Activated T-helper 1 cell treated with anti-CD3 and anti-CD28 coated beads, Interleukin-2, amount 50 U/mL, for 16 hours (primary cell): Measurements from ENCODE around the gene HRH1.
"Not testable (repeated sequence)": the region's sequence is repeated elsewhere in the genome, so short reads cannot be mapped to it uniquely, and the experiment has no call there.

ENCODE experiments used
- DNase-seq, 2 donors: peaks; one replicate each; pipeline ENCODE4 v3.0.0-alpha.2; 2020; ENCODE audit warnings: low read depth in 1 of 2, low spot score in 1 of 2

HRH1 gene

GRCh38 chr3:11154036-11154952 lies at the start of gene HRH1:
HRH1 (plus strand) TSS chr3:11154493; CDS start chr3:11259038, 104,545 bp downstream.
- DNase-seq: no peak

- not testable (repeated sequence) for DNase-seq
These were observed 41.0 kb upstream of the HRH1 start for GRCh38 chr3:11113316-11113715.

- DNase-seq: no peak
These were observed 38.7 kb upstream of the HRH1 start for GRCh38 chr3:11115548-11115947.

GRCh38 chr3:11116336-11117059 lies 37.8 kb upstream of the HRH1 start:
- DNase-seq: no peak

- DNase-seq: no peak
These were observed 36.7 kb upstream of the HRH1 start for GRCh38 chr3:11117591-11117990.

GRCh38 chr3:11118181-11118682 lies 36.1 kb upstream of the HRH1 start:
- DNase-seq: no peak

GRCh38 chr3:11120091-11120805 lies 34.0 kb upstream of the HRH1 start:
- DNase-seq: no peak

- no peak for DNase-seq
These were observed 27.6 kb upstream of the HRH1 start for GRCh38 chr3:11126653-11127052.

- DNase-seq: no peak
These were observed 25.3 kb upstream of the HRH1 start for GRCh38 chr3:11128682-11129632.

- no peak for DNase-seq
These were observed 23.9 kb upstream of the HRH1 start for GRCh38 chr3:11130385-11130784.

GRCh38 chr3:11131371-11131770 lies 22.9 kb upstream of the HRH1 start:
- no peak for DNase-seq

- not testable (repeated sequence) for DNase-seq
These were observed 22.4 kb upstream of the HRH1 start for GRCh38 chr3:11131886-11132285.

- no peak for DNase-seq
These were observed 21.4 kb upstream of the HRH1 start for GRCh38 chr3:11132861-11133260.

GRCh38 chr3:11134794-11135193 lies 19.5 kb upstream of the HRH1 start:
- DNase-seq: no peak

- no peak for DNase-seq
These were observed 18.2 kb upstream of the HRH1 start for GRCh38 chr3:11136116-11136515.

- no peak for DNase-seq
These were observed 17.3 kb upstream of the HRH1 start for GRCh38 chr3:11136830-11137626.

GRCh38 chr3:11137627-11137959 lies 16.7 kb upstream of the HRH1 start:
- DNase-seq: no peak

- DNase-seq: no peak
These were observed 15.9 kb upstream of the HRH1 start for GRCh38 chr3:11138371-11138770.

- no peak for DNase-seq
These were observed 14.1 kb upstream of the HRH1 start for GRCh38 chr3:11140030-11140712.
